Thoracic aorta (tissue), 2 donors: ENCODE data around the gene IL36B. TPM values are rescaled to one million over a fixed set of nuclear protein-coding genes. Genes with fewer than 3 reads are reported as not detected.

Experiments used
- ATAC-seq: fragments of 150-250 bp; one replicate; pipeline ENCODE4 v1.8.0; 2017; ENCODE audit warnings: low read depth; ENCODE audit not compliant: insufficient number of reproducible peaks, low FRiP score
- DNase-seq: peaks from one replicate; pipeline ENCODE4 v3.0.0-alpha.2; 2020; ENCODE audit warnings: low spot score
- H3K27ac ChIP-seq, 2 donors: fragments of 200-600 bp; sonication (generic); 1 replicate in 1 of 2; 2 replicates in 1 of 2; pipeline ENCODE4 v1.5.1; 2016; ENCODE audit warnings: mild to moderate bottlenecking in 2 of 2, moderate library complexity in 2 of 2
- H3K27me3 ChIP-seq: fragments of 200-600 bp; sonication (generic); replicated peaks from 2 replicates; pipeline ENCODE4 v1.6.0; 2016; ENCODE audit warnings: mild to moderate bottlenecking; ENCODE audit not compliant: insufficient read depth
- H3K36me3 ChIP-seq: fragments of 200-600 bp; sonication (generic); one replicate; pipeline ENCODE4 v1.5.1; 2016
- H3K4me1 ChIP-seq, 2 donors: fragments of 200-600 bp; sonication (generic); 1 replicate in 1 of 2; 2 replicates in 1 of 2; pipeline versions ENCODE4 v1.5.1 to v1.6.0; 2016; ENCODE audit warnings: low read depth in 2 of 2, mild to moderate bottlenecking in 1 of 2; ENCODE audit not compliant: control insufficient read depth in 1 of 2
- H3K4me3 ChIP-seq: fragments of 200-600 bp; sonication (generic); 2 replicates; pipeline ENCODE4 v1.5.1; 2016; ENCODE audit warnings: mild to moderate bottlenecking
- H3K9me3 ChIP-seq: fragments of 200-600 bp; sonication (generic); 2 replicates; pipeline ENCODE4 v1.5.1; 2016
- total RNA-seq, 2 donors: library from RNA; depleted of rRNA; stranded (reverse); fragments of >200 nt; gene quantifications; one replicate each; pipeline versions ENCODE4 v1.1.0 to v1.2.3, GENCODE V29; 2016
- TF ChIP-seq, protein P1 (sequence below): fragments of 200-600 bp; sonication (generic); IDR thresholded peaks from one replicate; pipeline ENCODE4 v1.5.1; 2019; ENCODE audit warnings: antibody characterized with exemption

The IL36B gene
- total RNA-seq, 2 donors from 2014 or later: not detected

DNA sequence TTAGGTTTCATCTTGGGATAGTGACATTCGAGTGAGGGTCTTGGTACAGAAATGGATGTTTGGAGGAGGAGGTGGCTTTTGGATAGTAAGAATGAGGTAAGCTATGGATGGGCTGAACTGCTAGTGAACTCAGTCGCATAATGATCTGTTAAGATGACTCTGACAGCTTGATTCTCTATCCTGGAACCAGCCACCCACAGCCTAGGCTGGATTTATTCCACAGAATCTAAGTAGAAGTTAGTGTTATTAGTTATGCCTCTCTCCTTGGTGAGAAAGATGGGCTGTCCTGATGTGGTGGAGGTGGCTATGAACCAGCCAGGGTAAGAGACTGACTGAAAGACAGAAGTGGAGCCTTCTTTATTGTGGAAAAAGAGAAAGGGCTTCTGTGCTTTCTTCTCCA, 25.0 kb downstream of the IL36B start:
- TF ChIP-seq, protein P1, sequence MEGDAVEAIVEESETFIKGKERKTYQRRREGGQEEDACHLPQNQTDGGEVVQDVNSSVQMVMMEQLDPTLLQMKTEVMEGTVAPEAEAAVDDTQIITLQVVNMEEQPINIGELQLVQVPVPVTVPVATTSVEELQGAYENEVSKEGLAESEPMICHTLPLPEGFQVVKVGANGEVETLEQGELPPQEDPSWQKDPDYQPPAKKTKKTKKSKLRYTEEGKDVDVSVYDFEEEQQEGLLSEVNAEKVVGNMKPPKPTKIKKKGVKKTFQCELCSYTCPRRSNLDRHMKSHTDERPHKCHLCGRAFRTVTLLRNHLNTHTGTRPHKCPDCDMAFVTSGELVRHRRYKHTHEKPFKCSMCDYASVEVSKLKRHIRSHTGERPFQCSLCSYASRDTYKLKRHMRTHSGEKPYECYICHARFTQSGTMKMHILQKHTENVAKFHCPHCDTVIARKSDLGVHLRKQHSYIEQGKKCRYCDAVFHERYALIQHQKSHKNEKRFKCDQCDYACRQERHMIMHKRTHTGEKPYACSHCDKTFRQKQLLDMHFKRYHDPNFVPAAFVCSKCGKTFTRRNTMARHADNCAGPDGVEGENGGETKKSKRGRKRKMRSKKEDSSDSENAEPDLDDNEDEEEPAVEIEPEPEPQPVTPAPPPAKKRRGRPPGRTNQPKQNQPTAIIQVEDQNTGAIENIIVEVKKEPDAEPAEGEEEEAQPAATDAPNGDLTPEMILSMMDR: no peak
- no peak overlapping the region for H3K27ac ChIP-seq
- H3K27me3 ChIP-seq: no peaks in the 10 kb centered on the region
- no peaks in the 10 kb centered on the region for H3K4me1 ChIP-seq
- no peaks in the 10 kb centered on the region for H3K36me3 ChIP-seq
- no peak for ATAC-seq
- DNase-seq: no peak
- no peaks in the 10 kb centered on the region for H3K9me3 ChIP-seq
- no peak overlapping the region for H3K4me3 ChIP-seq

DNA sequence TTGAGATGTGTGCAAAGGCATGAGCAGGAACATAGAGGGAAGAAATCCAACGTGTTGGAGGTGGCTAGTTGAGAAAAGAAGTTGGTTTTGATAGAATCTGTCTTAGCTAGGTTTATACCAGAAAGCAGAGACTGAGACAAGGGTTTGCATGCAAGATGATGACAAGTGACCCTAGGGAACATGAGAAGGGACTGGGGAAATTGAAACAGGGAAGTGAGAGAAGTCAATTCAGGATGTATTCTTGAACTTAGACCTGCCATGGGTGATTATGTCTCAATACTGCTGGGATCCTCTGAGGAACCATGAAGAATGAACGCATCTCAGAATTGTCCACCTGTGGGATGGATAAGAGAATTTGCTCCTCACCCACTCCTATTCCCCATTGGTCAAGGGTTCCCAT, 26.9 kb downstream of the IL36B start:
- Histone ChIP-seq H3K27ac (no peak overlapping the region), H3K9me3 (no peaks in the 10 kb centered on the region), H3K4me1 (no peaks in the 10 kb centered on the region), H3K27me3 (no peaks in the 10 kb centered on the region), H3K4me3 (no peak overlapping the region), H3K36me3 (no peaks in the 10 kb centered on the region)
- ATAC-seq: no peak
- no peak for DNase-seq
- TF ChIP-seq, protein P1: no peak

DNA sequence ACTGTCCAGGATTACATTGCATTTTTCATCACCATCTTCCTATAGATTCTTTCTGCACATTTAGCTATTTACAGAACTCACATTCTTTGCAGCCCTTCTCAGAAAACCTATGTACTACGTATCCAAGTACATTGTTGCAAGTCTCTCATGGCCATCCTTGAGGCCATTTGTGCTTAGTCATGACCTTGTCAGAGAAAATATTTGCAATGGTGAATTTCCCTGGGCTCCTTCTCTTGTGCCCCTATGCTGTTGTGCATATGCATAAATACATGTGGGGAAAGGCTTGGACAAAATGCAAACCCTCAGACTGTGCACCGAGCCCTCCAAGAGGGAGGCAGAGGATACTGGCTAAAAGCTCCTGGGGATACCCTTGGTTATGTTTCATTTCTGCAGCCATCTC, 27.9 kb downstream of the IL36B start:
- ATAC-seq (no peak), DNase-seq (no peak)
- TF ChIP-seq, protein P1: no peak
- Histone ChIP-seq H3K27ac (no peak overlapping the region), H3K27me3 (no peaks in the 10 kb centered on the region), H3K36me3 (no peaks in the 10 kb centered on the region), H3K9me3 (no peaks in the 10 kb centered on the region), H3K4me3 (no peak overlapping the region), H3K4me1 (no peaks in the 10 kb centered on the region)

DNA sequence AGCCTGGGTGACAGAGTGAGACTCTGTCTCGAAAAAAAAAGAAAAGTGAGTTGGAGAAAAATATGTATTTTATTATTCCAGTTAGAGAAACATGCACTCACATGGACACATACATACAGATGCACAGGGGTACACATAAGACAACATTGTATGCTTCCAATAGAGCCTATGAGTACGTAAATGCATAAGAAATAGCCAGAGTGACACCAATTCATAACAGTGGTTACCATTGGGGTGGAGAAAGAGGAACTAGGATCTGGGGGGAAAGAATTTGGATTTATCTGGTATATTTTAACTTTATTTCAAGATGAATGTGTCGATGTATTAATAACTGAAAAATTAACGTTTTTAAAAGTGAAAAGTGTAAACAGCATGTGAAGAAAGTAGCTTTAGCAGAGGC, 31.4 kb downstream of the IL36B start:
- Histone ChIP-seq H3K27me3 (no peaks in the 10 kb centered on the region), H3K36me3 (no peaks in the 10 kb centered on the region), H3K4me1 (no peaks in the 10 kb centered on the region), H3K9me3 (no peaks in the 10 kb centered on the region), H3K4me3 (no peak overlapping the region), H3K27ac (no peak overlapping the region)
- TF ChIP-seq, protein P1: no peak
- DNase-seq (no peak), ATAC-seq (no peak)

DNA sequence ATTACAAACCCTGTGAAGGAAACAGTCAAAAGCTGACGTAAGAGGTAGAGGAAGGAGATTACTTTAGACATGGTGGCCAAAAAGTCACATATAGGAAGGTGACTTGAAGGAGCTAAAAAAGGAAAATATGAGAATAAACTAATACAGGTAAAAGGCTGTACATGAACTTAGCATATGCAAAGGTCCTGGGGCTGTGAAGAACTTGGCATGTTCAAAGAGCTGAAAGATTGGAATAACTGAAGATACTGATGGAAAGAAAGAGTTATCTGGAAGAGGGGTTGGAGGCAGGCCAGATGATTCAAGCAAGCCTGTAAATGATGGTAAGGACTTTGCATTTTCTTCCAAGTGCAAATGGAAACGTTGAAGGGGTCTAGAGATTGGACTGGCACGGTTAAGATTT, 34.2 kb downstream of the IL36B start:
- Histone ChIP-seq H3K36me3 (no peaks in the 10 kb centered on the region), H3K27ac (no peak overlapping the region), H3K4me3 (no peak overlapping the region), H3K4me1 (no peaks in the 10 kb centered on the region), H3K27me3 (no peaks in the 10 kb centered on the region), H3K9me3 (no peaks in the 10 kb centered on the region)
- DNase-seq (no peak), ATAC-seq (no peak)
- TF ChIP-seq, protein P1: no peak
